K562 (cell line): Measurements from ENCODE around the gene BRAT1. TPM values are rescaled to one million over a fixed set of nuclear protein-coding genes. Genes with fewer than 3 reads are reported as not detected.

Experiments used
- ATAC-seq: fragments of 200-7000 bp; cut with Tn5 transposase; 3 replicates; pipeline ENCODE4 v1.9.1; 2020; ENCODE audit warnings: moderate library complexity
- BruUV-seq: library from RNA; stranded (reverse); fragments of 400-500 nt; replicated peaks from 2 replicates; lab custom pipeline; 2021; lab: Mats Ljungman, UMichigan
- CTCF ChIA-PET: fragments of 300-600 bp; formaldehyde crosslinking; extraction: SDS; loops from one replicate; lab custom pipeline; 2021; ENCODE audit warnings: low intra/inter-chr PET ratio; lab: Yijun Ruan, JAX
- POLR2A ChIA-PET: fragments of 300-600, 350-650 bp; sonication (Branson Sonifier 250); formaldehyde crosslinking; extraction: SDS; loops from one replicate; lab custom pipeline; 2021; ENCODE audit warnings: antibody characterized with exemption, inconsistent platforms; lab: Yijun Ruan, JAX
- DNase-seq, 4 experiments: peaks; one replicate each; pipeline versions ENCODE4 v3.0.0 to v3.0.0-alpha.2; 2011 to 2018; ENCODE audit warnings: low spot score in 3 of 4, mixed read lengths in 3 of 4; ENCODE audit errors: extremely low read depth in 1 of 4
- FAIRE-seq: peaks from 2 replicates; lab custom pipeline; 2011; peaks lifted over from hg19 to GRCh38; lab: Jason Lieb, UNC
- H2AFZ ChIP-seq: 2 replicates; pipeline ENCODE4 v1.6.0; 2011; ENCODE audit warnings: low read depth, low read length, control low read depth, inconsistent platforms
- H3K27ac ChIP-seq: fragments of 200-600 bp; 3 replicates; pipeline ENCODE4 v1.8.0; 2011; ENCODE audit warnings: low read depth, mild to moderate bottlenecking, control low read depth, inconsistent platforms, low read length, moderate library complexity, mixed read lengths; ENCODE audit errors: extremely low read depth
- H3K27me3 ChIP-seq, 2 experiments: fragments of 300-600 bp in 1 of 2; 2 replicates in 1 of 2; 3 replicates in 1 of 2; pipeline versions ENCODE4 v1.6.0 to v1.8.0; 2011; ENCODE audit warnings: inconsistent platforms in 2 of 2, low read length in 2 of 2, mild to moderate bottlenecking in 1 of 2, mixed read lengths in 1 of 2, moderate library complexity in 1 of 2; ENCODE audit not compliant: control insufficient read depth in 2 of 2, insufficient read depth in 2 of 2
- H3K36me3 ChIP-seq: fragments of 300-600 bp; 3 replicates; pipeline ENCODE4 v1.8.0; 2011; ENCODE audit warnings: mild to moderate bottlenecking, low read length, inconsistent platforms; ENCODE audit not compliant: control insufficient read depth, insufficient read depth
- H3K4me1 ChIP-seq, 2 experiments: fragments of 200-600 bp in 1 of 2; replicated peaks in 1 of 2; 2 replicates in 1 of 2; 3 replicates in 1 of 2; pipeline versions ENCODE4 v1.5.1 to v1.8.0; 2011; ENCODE audit warnings: inconsistent platforms in 2 of 2, low read length in 2 of 2, mild to moderate bottlenecking in 1 of 2, mixed read lengths in 1 of 2, moderate library complexity in 1 of 2; ENCODE audit not compliant: control insufficient read depth in 2 of 2, insufficient read depth in 2 of 2
- H3K4me2 ChIP-seq: 2 replicates; pipeline ENCODE4 v1.6.1; 2011; ENCODE audit warnings: low read length, control low read depth, inconsistent platforms, mixed read lengths; ENCODE audit not compliant: insufficient read depth
- H3K4me3 ChIP-seq: fragments of 200-600 bp; sonication (generic), shearing (Covaris generic); 2 replicates; pipeline ENCODE4 v1.5.1; 2016; ENCODE audit warnings: control low read depth, inconsistent platforms
- H3K79me2 ChIP-seq: fragments of 200-600 bp; 3 replicates; pipeline ENCODE4 v1.8.0; 2011; ENCODE audit warnings: low read length, inconsistent platforms; ENCODE audit not compliant: control insufficient read depth, insufficient read depth
- H3K9ac ChIP-seq, 2 experiments: 2 replicates each; pipeline versions ENCODE4 v1.6.0 to v1.6.1; 2011; ENCODE audit warnings: low read depth in 2 of 2, low read length in 2 of 2, control low read depth in 1 of 2, inconsistent platforms in 1 of 2, mild to moderate bottlenecking in 1 of 2, mixed read lengths in 1 of 2; ENCODE audit not compliant: insufficient read depth in 1 of 2
- H3K9me1 ChIP-seq: one replicate; pipeline ENCODE4 v1.6.0; 2011; ENCODE audit warnings: inconsistent platforms, mild to moderate bottlenecking, low read length, moderate library complexity; ENCODE audit not compliant: control insufficient read depth, insufficient read depth
- H3K9me3 ChIP-seq: replicated peaks from 2 replicates; pipeline ENCODE4 v1.5.1; 2011; ENCODE audit warnings: low read depth, low read length, inconsistent platforms; ENCODE audit not compliant: control insufficient read depth, insufficient read depth
- H4K20me1 ChIP-seq: replicated peaks from 2 replicates; pipeline ENCODE4 v1.6.1; 2011; ENCODE audit warnings: low read length, inconsistent platforms, mixed read lengths; ENCODE audit not compliant: control insufficient read depth, insufficient read depth
- EGR1 ChIP-seq: fragments of 450-650 bp; conservative IDR thresholded peaks from 2 replicates; pipeline ENCODE4 v1.6.1; 2017; ENCODE audit warnings: mild to moderate bottlenecking
- JUN ChIP-seq, 2 experiments: sonication (generic) in 1 of 2; formaldehyde crosslinking in 1 of 2; IDR thresholded peaks; 2 replicates each; pipeline versions ENCODE4 v1.6.1 to v1.8.0; 2012 to 2022; ENCODE audit warnings: borderline replicate concordance in 2 of 2, mild to moderate bottlenecking in 2 of 2, improper control_type of control experiment in 1 of 2, low read depth in 1 of 2, low read length in 1 of 2, missing genetic modification reagents in 1 of 2
- KLF6 ChIP-seq: fragments of 250-450 bp; sonication (Bioruptor Pico); IDR thresholded peaks from 2 replicates; pipeline ENCODE4 v1.4.0; 2020; ENCODE audit warnings: mild to moderate bottlenecking, moderate library complexity, borderline replicate concordance
- POLR2G ChIP-seq: fragments of 200-400 bp; formaldehyde crosslinking; IDR thresholded peaks from 2 replicates; pipeline ENCODE4 v1.6.1; 2017; ENCODE audit warnings: low read depth, mild to moderate bottlenecking, antibody characterized with exemption, low read length, moderate library complexity
- RBFOX2 ChIP-seq: fragments of 200-400 bp; formaldehyde crosslinking; IDR thresholded peaks from 2 replicates; pipeline ENCODE4 v1.6.1; 2017; ENCODE audit warnings: low read depth, mild to moderate bottlenecking, low read length, moderate library complexity
- RBM14 ChIP-seq: fragments of 200-400 bp; formaldehyde crosslinking; IDR thresholded peaks from 2 replicates; pipeline ENCODE4 v1.6.1; 2018; ENCODE audit warnings: low read depth, mild to moderate bottlenecking, low read length, moderate library complexity, borderline replicate concordance; ENCODE audit not compliant: insufficient read depth
- SMC3 ChIP-seq: conservative IDR thresholded peaks from 2 replicates; pipeline ENCODE4 v1.6.1; 2011; ENCODE audit warnings: low read depth, low read length, improper control_type of control experiment; ENCODE audit not compliant: insufficient read depth
- USF1 ChIP-seq: sonication (generic); formaldehyde crosslinking; IDR thresholded peaks from 2 replicates; pipeline ENCODE4 v1.9.0; 2022; ENCODE audit warnings: mild to moderate bottlenecking, missing genetic modification reagents
- ZBTB49 ChIP-seq: sonication (generic); formaldehyde crosslinking; IDR thresholded peaks from 2 replicates; pipeline ENCODE4 v1.8.0; 2022; ENCODE audit warnings: missing genetic modification reagents, mild to moderate bottlenecking, borderline replicate concordance
- WGBS: fragments of 100-300 bp; shearing (Covaris generic); methylation state at CpG from one replicate; pipeline ENCODE4 v1.1.6; 2016; ENCODE audit warnings: low coverage, mixed read lengths; ENCODE audit not compliant: insufficient coverage; ENCODE audit errors: missing lambda C conversion rate; 5-methylcytosine and 5-hydroxymethylcytosine counted together
- in situ Hi-C: fragments of 300-500 bp; cut with MboI; formaldehyde crosslinking; loops from 4 replicates; pipeline ENCODE4 v1.15.0; 2018; ENCODE audit warnings: inconsistent platforms, mixed read lengths
- intact Hi-C: fragments of 100-400 bp; cut with micrococcal nuclease; formaldehyde crosslinking; loops from 2 replicates; pipeline ENCODE4 v1.14.2; 2022
- polyA plus RNA-seq, 8 experiments: library from polyadenylated mRNA; depleted of rRNA in 4 of 8; stranded (reverse) in 5 of 8; unstranded in 3 of 8; fragments of >200 nt; fragmentation: Nextera tagmentation in 2 of 8; fragmentation: Illumina TruSeq in 1 of 8; extraction: Ambion mirVana in 2 of 8; extraction: Trizol in 1 of 8; gene quantifications; 2 replicates each; pipeline versions ENCODE4 v1.2.1 to v1.2.3, GENCODE V29; 2011 to 2014; ENCODE audit warnings: inconsistent platforms in 1 of 8, missing spikeins in 1 of 8
- total RNA-seq, 7 experiments: library from RNA; depleted of rRNA in 6 of 7; stranded (reverse); fragments of >200 nt in 6 of 7; fragmentation: Illumina TruSeq in 2 of 7; extraction: Trizol in 2 of 7; gene quantifications; 2 replicates each; pipeline versions ENCODE4 v1.2.1 to v1.2.3, GENCODE V29; 2011 to 2021; ENCODE audit warnings: low replicate concordance in 1 of 7

The BRAT1 gene
- total and polyA plus RNA-seq, 9 of the 15 experiments (the other 6 are each of a cell fraction or from before 2014, with no cell fraction given), result 0.13 to 49.6 (median 10.5) TPM

GRCh38 chr7:2542916-2543871 lies 12.1 kb downstream of the BRAT1 start:
- no peak overlapping the region; a peak in 1 of 4 replicates for H3K9ac ChIP-seq
- ChIA-PET CTCF (no interaction called here), POLR2A (interaction anchor here (0.6 to 1.2 kb wide), 3 partner anchors 9 to 1864 kb away, joined by 3 to 4 read pairs (median 3); partner anchors contain the start of gene BRAT1)
- H3K4me3 ChIP-seq, result no peak overlapping the region
- no peaks in the 10 kb centered on the region for H3K79me2 ChIP-seq
- in situ Hi-C loops (no loop called here), intact Hi-C loops (no loop called here)
- FAIRE-seq, result no peak
- H3K36me3 ChIP-seq, result peaks cover 92% of the 10 kb centered on the region; the same call in 2 of the 3 replicates
- 90% methylated on average over 33 of the region's 53 CpGs for WGBS
- H3K27me3 ChIP-seq, result no peaks in the 10 kb centered on the region
- no TSS peak for BruUV-seq
- no peak overlapping the region for H3K4me2 ChIP-seq
- peak in 1 of 4 experiments; percentile 2 for DNase-seq
- H3K9me1 ChIP-seq, result no peaks in the 10 kb centered on the region
- H2AFZ ChIP-seq, result no peak overlapping the region
- H3K27ac ChIP-seq, result no peak overlapping the region
- peaks cover 0 to 16% of the 10 kb centered on the region in 2 experiments; a peak in 1 of 5 replicates for H3K4me1 ChIP-seq
- no peaks in the 10 kb centered on the region for H4K20me1 ChIP-seq
- H3K9me3 ChIP-seq, result no peaks in the 10 kb centered on the region
- no peak for ATAC-seq
- TF ChIP-seq POLR2G, result peak; percentile 44
- no peak for TF ChIP-seq EGR1
- TF ChIP-seq RBFOX2, result peak; percentile 0; the same call in 1 of the 2 replicates
- TF ChIP-seq RBM14, result no peak
- no peak for TF ChIP-seq USF1 (CRISPR knock-in tag)
- TF ChIP-seq ZBTB49 (CRISPR knock-in tag), result no peak
- TF ChIP-seq KLF6 (CRISPR knock-in tag), result no peak
- no peak for TF ChIP-seq JUN (IDR thresholded peaks at IDR 0.05; ENCODE audit: borderline replicate concordance, low read depth, low read length)
- TF ChIP-seq JUN (CRISPR knock-in tag; IDR thresholded peaks at IDR 0.05; ENCODE audit: borderline replicate concordance), result no peak
- no peak for TF ChIP-seq SMC3
- TF ChIP-seq, all 486 proteins: peak for 2
